OCI-LY1 (cell line): Measurements from ENCODE around the gene CAMTA1.
"Not testable (repeated sequence)": the region's sequence is repeated elsewhere in the genome, so short reads cannot be mapped to it uniquely, and the experiment has no call there.

ENCODE experiments used
- CTCF ChIP-seq: fragments of 200-600 bp; sonication (generic), shearing (Covaris generic); IDR thresholded peaks from 2 replicates; pipeline ENCODE4 v1.5.1; 2017; ENCODE audit warnings: mild to moderate bottlenecking, antibody characterized with exemption, low read length, moderate library complexity, mixed read lengths
- EZH2 ChIP-seq: fragments of 200-600 bp; sonication (generic), shearing (Covaris generic); IDR thresholded peaks from 2 replicates; pipeline ENCODE4 v1.8.0; 2017; ENCODE audit warnings: borderline replicate concordance, mixed run types, mild to moderate bottlenecking, antibody characterized with exemption, low read length, moderate library complexity, mixed read lengths

GRCh38 chr1:7380068-7380467, 594.8 kb downstream of the CAMTA1 start:
- not testable (repeated sequence) for TF ChIP-seq CTCF, EZH2
